K562 (cell line): ENCODE results near the gene ADAM22.

ENCODE experiments used
- BHLHE40 ChIP-seq: IDR thresholded peaks from 2 replicates; pipeline ENCODE4 v1.6.1; 2011; ENCODE audit warnings: low read length, improper control_type of control experiment
- FOSL1 ChIP-seq: fragments of 200-800 bp; sonication (Bioruptor generic); conservative IDR thresholded peaks from 2 replicates; pipeline ENCODE4 v1.6.1; 2016; ENCODE audit warnings: missing genetic modification characterization, missing compliant biosample characterization
- NRF1 ChIP-seq, 2 experiments: fragments of 450-650 bp; IDR thresholded peaks in 1 of 2; conservative IDR thresholded peaks in 1 of 2; 2 replicates each; pipeline ENCODE4 v1.6.1; 2014; ENCODE audit warnings: mild to moderate bottlenecking in 2 of 2
- RBM15 ChIP-seq: fragments of 200-400 bp; formaldehyde crosslinking; IDR thresholded peaks from 2 replicates; pipeline ENCODE4 v1.6.1; 2018; ENCODE audit warnings: mild to moderate bottlenecking, low read length, moderate library complexity; ENCODE audit not compliant: insufficient read depth
- SAP30 ChIP-seq: fragments of 200-600 bp; sonication (generic); IDR thresholded peaks from 2 replicates; pipeline ENCODE4 v1.6.1; 2012; ENCODE audit warnings: borderline replicate concordance, low read depth, mild to moderate bottlenecking, moderate library complexity, low read length, control low read depth, inconsistent platforms; ENCODE audit not compliant: insufficient read depth, poor library complexity, severe bottlenecking
- SIRT6 ChIP-seq: IDR thresholded peaks from one replicate; pipeline ENCODE4 v1.6.1; 2012; ENCODE audit warnings: low read depth, mild to moderate bottlenecking, control low read depth, inconsistent platforms, low read length, moderate library complexity
- ZNF232 ChIP-seq: sonication (generic); formaldehyde crosslinking; IDR thresholded peaks from 2 replicates; pipeline ENCODE4 v1.8.0; 2022; ENCODE audit warnings: mild to moderate bottlenecking, missing genetic modification reagents
- TF ChIP-seq, protein P1 (sequence below): sonication (generic); formaldehyde crosslinking; IDR thresholded peaks from 2 replicates; pipeline ENCODE4 v1.8.1; 2022; ENCODE audit warnings: missing genetic modification reagents
- TF ChIP-seq, protein P2 (sequence below): fragments of 250-450 bp; sonication (Bioruptor Pico); IDR thresholded peaks from 2 replicates; pipeline ENCODE4 v1.5.0; 2020; ENCODE audit warnings: mild to moderate bottlenecking
- TF ChIP-seq, protein P3 (sequence below), 3 experiments: IDR thresholded peaks in 2 of 3; conservative IDR thresholded peaks in 1 of 3; 2 replicates each; pipeline ENCODE4 v1.5.1; 2011 to 2012; ENCODE audit warnings: low read length in 3 of 3, mild to moderate bottlenecking in 3 of 3, control low read depth in 2 of 3, improper control_type of control experiment in 1 of 3, inconsistent platforms in 1 of 3, low read depth in 1 of 3, mixed read lengths in 1 of 3, moderate library complexity in 1 of 3; ENCODE audit not compliant: insufficient read depth in 2 of 3
- TF ChIP-seq, protein P4 (sequence below), 2 experiments: fragments of 450-650 bp; formaldehyde crosslinking in 1 of 2; IDR thresholded peaks; 2 replicates each; pipeline versions ENCODE4 v1.4.0 to v1.6.1; 2014 to 2020; ENCODE audit warnings: mild to moderate bottlenecking in 2 of 2, borderline replicate concordance in 1 of 2, low read depth in 1 of 2
- TF ChIP-seq, protein P5 (sequence below): fragments of 250-450 bp; sonication (Bioruptor Pico); IDR thresholded peaks from 2 replicates; pipeline ENCODE4 v1.5.1; 2021; ENCODE audit warnings: mild to moderate bottlenecking

DNA sequence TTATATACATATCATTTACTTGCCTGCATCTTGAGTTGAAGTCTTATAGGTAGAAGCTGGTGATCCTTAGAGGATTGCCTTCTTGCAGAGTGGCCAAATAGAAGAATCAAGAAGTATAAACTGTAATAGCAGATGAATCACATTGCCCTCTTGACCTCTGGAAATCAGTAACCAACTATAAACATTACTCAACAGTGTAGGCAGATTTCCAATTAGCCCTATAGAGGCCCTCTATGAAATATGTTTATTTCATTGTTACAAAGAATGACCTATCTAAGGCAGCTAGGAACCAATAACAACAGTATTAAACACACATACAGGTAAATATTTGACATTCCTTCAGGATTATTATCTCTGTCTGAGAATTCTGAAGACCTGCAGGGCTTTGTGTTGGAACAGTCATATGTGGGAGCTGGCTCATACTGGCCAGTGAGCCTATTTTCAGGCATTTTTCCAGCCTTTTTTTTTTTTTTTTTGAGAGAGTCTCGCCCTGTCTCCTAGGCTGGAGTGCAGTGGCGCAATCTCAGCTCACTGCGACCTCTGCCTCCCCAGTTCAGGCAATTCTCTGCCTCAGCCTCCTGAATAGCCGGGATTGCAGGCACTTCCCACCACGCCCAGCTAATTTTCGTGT is 292.9 kb downstream of the ADAM22 start:
- TF ChIP-seq, protein P1, sequence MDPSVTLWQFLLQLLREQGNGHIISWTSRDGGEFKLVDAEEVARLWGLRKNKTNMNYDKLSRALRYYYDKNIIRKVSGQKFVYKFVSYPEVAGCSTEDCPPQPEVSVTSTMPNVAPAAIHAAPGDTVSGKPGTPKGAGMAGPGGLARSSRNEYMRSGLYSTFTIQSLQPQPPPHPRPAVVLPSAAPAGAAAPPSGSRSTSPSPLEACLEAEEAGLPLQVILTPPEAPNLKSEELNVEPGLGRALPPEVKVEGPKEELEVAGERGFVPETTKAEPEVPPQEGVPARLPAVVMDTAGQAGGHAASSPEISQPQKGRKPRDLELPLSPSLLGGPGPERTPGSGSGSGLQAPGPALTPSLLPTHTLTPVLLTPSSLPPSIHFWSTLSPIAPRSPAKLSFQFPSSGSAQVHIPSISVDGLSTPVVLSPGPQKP (CRISPR knock-in tag): no peak
- TF ChIP-seq FOSL1 (tag) (no peak), ZNF232 (CRISPR knock-in tag) (no peak), RBM15 (no peak), BHLHE40 (no peak), SIRT6 (no peak), NRF1 (conservative IDR thresholded peaks at IDR 0.05 in 1 of 2, IDR thresholded peaks at IDR 0.05 in 1 of 2) (no peak), SAP30 (no peak)
- TF ChIP-seq, protein P2, sequence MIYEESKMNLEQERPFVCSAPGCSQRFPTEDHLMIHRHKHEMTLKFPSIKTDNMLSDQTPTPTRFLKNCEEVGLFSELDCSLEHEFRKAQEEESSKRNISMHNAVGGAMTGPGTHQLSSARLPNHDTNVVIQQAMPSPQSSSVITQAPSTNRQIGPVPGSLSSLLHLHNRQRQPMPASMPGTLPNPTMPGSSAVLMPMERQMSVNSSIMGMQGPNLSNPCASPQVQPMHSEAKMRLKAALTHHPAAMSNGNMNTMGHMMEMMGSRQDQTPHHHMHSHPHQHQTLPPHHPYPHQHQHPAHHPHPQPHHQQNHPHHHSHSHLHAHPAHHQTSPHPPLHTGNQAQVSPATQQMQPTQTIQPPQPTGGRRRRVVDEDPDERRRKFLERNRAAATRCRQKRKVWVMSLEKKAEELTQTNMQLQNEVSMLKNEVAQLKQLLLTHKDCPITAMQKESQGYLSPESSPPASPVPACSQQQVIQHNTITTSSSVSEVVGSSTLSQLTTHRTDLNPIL (CRISPR knock-in tag): no peak
- TF ChIP-seq, protein P3, sequence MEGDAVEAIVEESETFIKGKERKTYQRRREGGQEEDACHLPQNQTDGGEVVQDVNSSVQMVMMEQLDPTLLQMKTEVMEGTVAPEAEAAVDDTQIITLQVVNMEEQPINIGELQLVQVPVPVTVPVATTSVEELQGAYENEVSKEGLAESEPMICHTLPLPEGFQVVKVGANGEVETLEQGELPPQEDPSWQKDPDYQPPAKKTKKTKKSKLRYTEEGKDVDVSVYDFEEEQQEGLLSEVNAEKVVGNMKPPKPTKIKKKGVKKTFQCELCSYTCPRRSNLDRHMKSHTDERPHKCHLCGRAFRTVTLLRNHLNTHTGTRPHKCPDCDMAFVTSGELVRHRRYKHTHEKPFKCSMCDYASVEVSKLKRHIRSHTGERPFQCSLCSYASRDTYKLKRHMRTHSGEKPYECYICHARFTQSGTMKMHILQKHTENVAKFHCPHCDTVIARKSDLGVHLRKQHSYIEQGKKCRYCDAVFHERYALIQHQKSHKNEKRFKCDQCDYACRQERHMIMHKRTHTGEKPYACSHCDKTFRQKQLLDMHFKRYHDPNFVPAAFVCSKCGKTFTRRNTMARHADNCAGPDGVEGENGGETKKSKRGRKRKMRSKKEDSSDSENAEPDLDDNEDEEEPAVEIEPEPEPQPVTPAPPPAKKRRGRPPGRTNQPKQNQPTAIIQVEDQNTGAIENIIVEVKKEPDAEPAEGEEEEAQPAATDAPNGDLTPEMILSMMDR (IDR thresholded peaks at IDR 0.05 in 2 of 3, conservative IDR thresholded peaks at IDR 0.05 in 1 of 3; ENCODE audit: insufficient read depth in 2 of 3, low read depth in 1 of 3, low read length in 3 of 3): no peak
- TF ChIP-seq, protein P4, sequence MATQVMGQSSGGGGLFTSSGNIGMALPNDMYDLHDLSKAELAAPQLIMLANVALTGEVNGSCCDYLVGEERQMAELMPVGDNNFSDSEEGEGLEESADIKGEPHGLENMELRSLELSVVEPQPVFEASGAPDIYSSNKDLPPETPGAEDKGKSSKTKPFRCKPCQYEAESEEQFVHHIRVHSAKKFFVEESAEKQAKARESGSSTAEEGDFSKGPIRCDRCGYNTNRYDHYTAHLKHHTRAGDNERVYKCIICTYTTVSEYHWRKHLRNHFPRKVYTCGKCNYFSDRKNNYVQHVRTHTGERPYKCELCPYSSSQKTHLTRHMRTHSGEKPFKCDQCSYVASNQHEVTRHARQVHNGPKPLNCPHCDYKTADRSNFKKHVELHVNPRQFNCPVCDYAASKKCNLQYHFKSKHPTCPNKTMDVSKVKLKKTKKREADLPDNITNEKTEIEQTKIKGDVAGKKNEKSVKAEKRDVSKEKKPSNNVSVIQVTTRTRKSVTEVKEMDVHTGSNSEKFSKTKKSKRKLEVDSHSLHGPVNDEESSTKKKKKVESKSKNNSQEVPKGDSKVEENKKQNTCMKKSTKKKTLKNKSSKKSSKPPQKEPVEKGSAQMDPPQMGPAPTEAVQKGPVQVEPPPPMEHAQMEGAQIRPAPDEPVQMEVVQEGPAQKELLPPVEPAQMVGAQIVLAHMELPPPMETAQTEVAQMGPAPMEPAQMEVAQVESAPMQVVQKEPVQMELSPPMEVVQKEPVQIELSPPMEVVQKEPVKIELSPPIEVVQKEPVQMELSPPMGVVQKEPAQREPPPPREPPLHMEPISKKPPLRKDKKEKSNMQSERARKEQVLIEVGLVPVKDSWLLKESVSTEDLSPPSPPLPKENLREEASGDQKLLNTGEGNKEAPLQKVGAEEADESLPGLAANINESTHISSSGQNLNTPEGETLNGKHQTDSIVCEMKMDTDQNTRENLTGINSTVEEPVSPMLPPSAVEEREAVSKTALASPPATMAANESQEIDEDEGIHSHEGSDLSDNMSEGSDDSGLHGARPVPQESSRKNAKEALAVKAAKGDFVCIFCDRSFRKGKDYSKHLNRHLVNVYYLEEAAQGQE (IDR thresholded peaks at IDR 0.05; ENCODE audit: borderline replicate concordance): no peak
- TF ChIP-seq, protein P4 (CRISPR knock-in tag; IDR thresholded peaks at IDR 0.05; ENCODE audit: low read depth): no peak
- TF ChIP-seq, protein P5, sequence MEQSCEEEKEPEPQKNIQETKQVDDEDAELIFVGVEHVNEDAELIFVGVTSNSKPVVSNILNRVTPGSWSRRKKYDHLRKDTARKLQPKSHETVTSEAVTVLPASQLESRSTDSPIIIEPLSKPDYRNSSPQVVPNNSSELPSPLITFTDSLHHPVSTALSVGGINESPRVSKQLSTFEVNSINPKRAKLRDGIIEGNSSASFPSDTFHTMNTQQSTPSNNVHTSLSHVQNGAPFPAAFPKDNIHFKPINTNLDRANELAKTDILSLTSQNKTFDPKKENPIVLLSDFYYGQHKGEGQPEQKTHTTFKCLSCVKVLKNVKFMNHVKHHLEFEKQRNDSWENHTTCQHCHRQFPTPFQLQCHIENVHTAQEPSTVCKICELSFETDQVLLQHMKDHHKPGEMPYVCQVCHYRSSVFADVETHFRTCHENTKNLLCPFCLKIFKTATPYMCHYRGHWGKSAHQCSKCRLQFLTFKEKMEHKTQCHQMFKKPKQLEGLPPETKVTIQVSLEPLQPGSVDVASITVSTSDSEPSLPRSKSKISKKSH (CRISPR knock-in tag): no peak
